ENCODE data around the gene A1CF. TPM values are rescaled to one million over a fixed set of nuclear protein-coding genes. Genes with fewer than 3 reads are reported as not detected.
"Not testable (repeated sequence)": the region's sequence is repeated elsewhere in the genome, so short reads cannot be mapped to it uniquely, and the experiment has no call there.

Gene A1CF
- total and polyA plus RNA-seq, 10 donors: under 0.01 TPM; not detected in 9

DNA sequence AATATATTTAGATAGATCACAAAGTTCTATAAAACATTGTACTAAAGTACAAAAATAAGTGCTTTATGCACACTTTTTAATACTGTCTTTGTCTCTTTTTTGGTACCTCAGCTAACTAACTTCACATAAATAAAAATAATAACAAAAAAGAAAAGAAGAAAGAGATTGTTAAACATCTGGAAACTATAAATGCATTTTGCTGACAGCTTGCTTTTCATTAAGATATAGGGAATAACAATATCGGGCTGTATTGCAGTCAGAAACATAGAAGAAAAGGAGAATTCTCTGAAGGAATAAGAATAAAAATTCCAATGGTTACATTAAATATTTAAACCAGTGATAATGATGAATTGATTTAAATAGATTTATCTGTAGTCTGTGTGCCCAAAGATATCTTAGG, 85.8 kb downstream of the A1CF start:
- Histone ChIP-seq H3K27me3 (replicated peaks in 1 of 7) (no peaks in the 10 kb centered on the region), H3K4me1 (no peaks in the 10 kb centered on the region), H3K36me3 (no peaks in the 10 kb centered on the region), H3K9me3 (no peaks in the 10 kb centered on the region), H3K4me3 (no peak overlapping the region), H3K27ac (no peak overlapping the region)
- WGBS, 5 donors: 85 to 98% (median 91%) methylated on average over 1 of the region's 1 CpG
- no peak for DNase-seq
- no peak for TF ChIP-seq POLR2AphosphoS5 (IDR thresholded peaks at IDR 0.05)
- intact Hi-C loops (cut with DNase I; ENCODE audit: low total_unique reads): no loop called here

DNA sequence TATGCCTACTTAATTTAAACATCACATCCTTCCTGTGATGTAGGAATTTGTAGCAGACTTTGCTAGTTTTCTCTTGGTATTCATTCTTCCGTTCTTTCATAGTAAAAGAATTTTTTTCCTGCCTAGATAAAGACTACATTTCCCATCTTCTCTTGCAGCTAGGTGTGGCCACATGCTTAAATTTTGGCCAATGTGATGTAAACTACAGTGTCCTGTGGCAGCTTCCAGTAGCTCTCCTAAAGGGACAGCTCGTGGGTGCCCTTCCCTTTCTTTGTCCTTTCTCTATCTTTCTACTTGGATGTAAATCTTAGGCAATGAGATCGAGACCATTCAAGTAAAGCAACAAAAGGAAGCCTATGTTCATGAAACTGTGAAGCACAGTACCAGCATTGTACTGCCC, 87.1 kb downstream of the A1CF start:
- Histone ChIP-seq H3K4me1 (no peaks in the 10 kb centered on the region), H3K27ac (no peak overlapping the region), H3K4me3 (no peak overlapping the region), H3K9me3 (no peaks in the 10 kb centered on the region), H3K36me3 (no peaks in the 10 kb centered on the region), H3K27me3 (replicated peaks in 1 of 7) (peaks cover 0 to 4% (median 0%) of the 10 kb centered on the region in 7 donors)
- TF ChIP-seq POLR2AphosphoS5 (IDR thresholded peaks at IDR 0.05) (no peak), POLR2A (IDR thresholded peaks at IDR 0.05) (no peak)
- intact Hi-C loops (cut with DNase I; ENCODE audit: low total_unique reads): no loop called here
- WGBS, 5 donors: 68 to 79% (median 75%) methylated on average over 3 of the region's 3 CpGs
- no peak for DNase-seq

DNA sequence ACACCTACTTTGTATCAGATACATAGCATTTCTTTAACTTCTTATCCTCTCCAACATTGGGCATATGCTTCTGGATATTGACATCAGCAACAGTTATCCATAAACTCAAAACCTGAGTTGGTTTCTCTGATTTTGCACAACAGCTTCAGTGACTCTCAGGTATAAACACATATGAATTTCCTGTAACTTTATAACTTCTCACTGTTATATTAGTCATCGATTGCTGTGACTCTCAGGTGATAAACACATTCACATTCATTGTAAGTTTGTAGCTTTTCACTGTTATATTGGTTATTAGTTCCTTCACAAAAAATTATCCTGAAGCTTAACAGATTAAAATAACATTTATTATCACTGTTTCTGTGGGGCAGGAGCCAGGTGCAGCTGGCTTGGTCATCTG, 88.7 kb downstream of the A1CF start:
- DNase-seq: no peak
- Histone ChIP-seq H3K36me3 (no peaks in the 10 kb centered on the region), H3K9me3 (no peaks in the 10 kb centered on the region), H3K4me1 (no peaks in the 10 kb centered on the region), H3K4me3 (no peak overlapping the region), H3K27ac (no peak overlapping the region), H3K27me3 (replicated peaks in 1 of 7) (peaks cover 0 to 4% (median 0%) of the 10 kb centered on the region in 7 donors)
- TF ChIP-seq POLR2A (IDR thresholded peaks at IDR 0.05): no peak
- TF ChIP-seq, protein P1, sequence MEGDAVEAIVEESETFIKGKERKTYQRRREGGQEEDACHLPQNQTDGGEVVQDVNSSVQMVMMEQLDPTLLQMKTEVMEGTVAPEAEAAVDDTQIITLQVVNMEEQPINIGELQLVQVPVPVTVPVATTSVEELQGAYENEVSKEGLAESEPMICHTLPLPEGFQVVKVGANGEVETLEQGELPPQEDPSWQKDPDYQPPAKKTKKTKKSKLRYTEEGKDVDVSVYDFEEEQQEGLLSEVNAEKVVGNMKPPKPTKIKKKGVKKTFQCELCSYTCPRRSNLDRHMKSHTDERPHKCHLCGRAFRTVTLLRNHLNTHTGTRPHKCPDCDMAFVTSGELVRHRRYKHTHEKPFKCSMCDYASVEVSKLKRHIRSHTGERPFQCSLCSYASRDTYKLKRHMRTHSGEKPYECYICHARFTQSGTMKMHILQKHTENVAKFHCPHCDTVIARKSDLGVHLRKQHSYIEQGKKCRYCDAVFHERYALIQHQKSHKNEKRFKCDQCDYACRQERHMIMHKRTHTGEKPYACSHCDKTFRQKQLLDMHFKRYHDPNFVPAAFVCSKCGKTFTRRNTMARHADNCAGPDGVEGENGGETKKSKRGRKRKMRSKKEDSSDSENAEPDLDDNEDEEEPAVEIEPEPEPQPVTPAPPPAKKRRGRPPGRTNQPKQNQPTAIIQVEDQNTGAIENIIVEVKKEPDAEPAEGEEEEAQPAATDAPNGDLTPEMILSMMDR (IDR thresholded peaks at IDR 0.05 in 8 of 11, conservative IDR thresholded peaks at IDR 0.05 in 3 of 11): no peak
- no peak for TF ChIP-seq POLR2AphosphoS5 (IDR thresholded peaks at IDR 0.05)
- intact Hi-C loops (cut with DNase I; ENCODE audit: low total_unique reads): no loop called here
- 89 to 94% (median 92%) methylated on average over 1 of the region's 1 CpG for WGBS, 5 donors

DNA sequence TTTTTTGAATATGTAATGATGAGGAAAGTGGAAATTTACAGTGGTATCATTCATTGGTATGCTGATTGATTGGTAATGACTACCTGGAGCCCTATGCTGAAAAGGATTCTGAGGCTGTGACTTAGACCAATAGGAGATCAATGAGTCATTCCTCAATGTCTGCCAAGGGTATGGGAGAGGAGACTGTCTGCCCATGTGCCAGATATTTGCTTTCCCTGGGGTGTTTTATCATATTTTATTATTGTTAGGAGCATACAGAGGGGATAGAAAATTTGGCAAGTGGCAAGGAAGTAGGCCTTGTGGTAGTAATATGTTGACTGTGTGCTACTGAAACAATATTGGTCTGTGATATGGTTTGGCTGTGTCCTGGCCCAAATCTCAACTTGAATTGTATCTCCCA, 90.9 kb downstream of the A1CF start:
- Histone ChIP-seq H3K27ac (no peak overlapping the region), H3K9me3 (no peaks in the 10 kb centered on the region), H3K36me3 (no peaks in the 10 kb centered on the region), H3K4me3 (no peak overlapping the region), H3K27me3 (replicated peaks in 1 of 7) (peaks cover 0 to 4% (median 0%) of the 10 kb centered on the region in 7 donors), H3K4me1 (no peaks in the 10 kb centered on the region)
- DNase-seq: no peak
- intact Hi-C loops (cut with DNase I; ENCODE audit: low total_unique reads): no loop called here
- TF ChIP-seq POLR2AphosphoS5 (IDR thresholded peaks at IDR 0.05): no peak

DNA sequence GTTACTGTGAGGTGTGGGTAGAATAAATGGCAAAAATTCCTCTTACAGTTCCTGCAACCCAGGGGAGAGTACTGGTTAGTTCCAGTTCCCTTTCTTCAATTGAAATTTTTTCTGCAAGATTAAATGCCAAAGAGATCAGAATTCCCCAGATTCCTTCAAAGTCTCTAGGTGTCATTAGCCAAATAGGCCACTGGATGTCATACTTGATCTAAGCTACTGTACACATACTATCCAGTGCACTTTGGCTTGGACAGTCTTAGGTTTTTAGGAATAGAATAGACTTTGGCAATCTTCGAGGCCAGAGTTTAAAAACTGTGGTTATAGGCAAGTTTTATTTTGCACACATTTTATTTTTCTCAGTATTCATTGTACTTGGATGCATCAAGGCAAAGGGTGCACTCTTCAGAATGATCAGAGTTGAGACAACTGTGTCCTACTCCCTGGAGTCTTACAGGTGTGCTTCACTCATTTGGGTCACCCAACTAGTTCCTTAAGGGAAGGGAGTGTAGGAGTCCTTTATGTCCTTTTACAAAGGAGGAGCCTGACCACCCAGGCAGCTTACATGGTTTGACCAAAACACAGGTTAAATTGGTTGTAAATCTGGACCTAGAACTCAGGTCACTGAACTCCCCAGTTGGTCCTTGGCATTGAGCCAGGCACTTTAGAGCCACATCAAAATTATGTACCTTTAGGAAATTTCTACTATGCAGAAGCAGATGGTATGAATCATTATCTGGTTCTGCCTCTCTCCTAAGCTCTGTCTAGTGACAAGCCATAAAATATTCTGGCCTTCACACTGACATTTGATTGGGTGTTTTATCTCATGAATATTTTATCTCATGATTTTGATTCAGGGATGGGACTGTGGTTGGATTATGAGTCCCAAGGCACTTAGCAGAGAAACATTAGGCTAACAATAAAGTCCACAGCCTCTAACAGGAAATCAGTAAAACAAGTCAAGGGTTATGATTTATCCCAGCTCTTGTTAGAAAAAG, 96.2 kb downstream of the A1CF start:
- no peak for DNase-seq
- 40 to 69% (median 58%) methylated on average over 1 of the region's 1 CpG for WGBS, 5 donors
- H3K4me3 ChIP-seq: no peak overlapping the region
- H3K27me3 ChIP-seq (replicated peaks in 1 of 7): peaks cover 0 to 9% (median 0%) of the 10 kb centered on the region in 7 donors
- no peaks in the 10 kb centered on the region for H3K36me3 ChIP-seq
- H3K27ac ChIP-seq: no peak overlapping the region
- intact Hi-C loops (cut with DNase I; ENCODE audit: low total_unique reads): no loop called here
- TF ChIP-seq POLR2AphosphoS5 (IDR thresholded peaks at IDR 0.05) (no peak), POLR2A (IDR thresholded peaks at IDR 0.05) (no peak)
- TF ChIP-seq, protein P1 (IDR thresholded peaks at IDR 0.05 in 8 of 11, conservative IDR thresholded peaks at IDR 0.05 in 3 of 11): no peak
- H3K4me1 ChIP-seq: no peaks in the 10 kb centered on the region
- H3K9me3 ChIP-seq: no peaks in the 10 kb centered on the region

DNA sequence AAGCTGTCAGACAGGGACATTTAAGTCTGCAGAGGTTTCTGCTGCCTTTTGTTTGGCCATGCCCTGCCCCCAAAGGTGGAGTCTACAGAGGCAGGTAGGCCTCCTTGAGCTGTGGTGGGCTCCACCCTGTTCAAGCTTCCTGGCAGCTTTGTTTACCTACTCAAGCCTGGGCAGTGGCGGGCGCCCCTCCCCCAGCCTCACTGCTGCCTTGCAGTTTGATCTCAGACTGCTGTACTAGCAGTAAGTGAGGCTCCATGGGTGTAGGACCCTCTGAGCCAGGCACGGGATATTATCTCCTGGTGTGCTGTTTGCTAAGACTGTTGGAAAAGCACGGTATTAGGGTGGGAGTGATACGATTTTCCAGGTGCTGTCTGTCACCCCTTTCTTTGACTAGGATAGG, 97.5 kb downstream of the A1CF start:
- DNase-seq; H3K4me1 ChIP-seq; H3K27ac ChIP-seq; H3K36me3 ChIP-seq; H3K4me3 ChIP-seq; H3K9me3 ChIP-seq; intact Hi-C loops (cut with DNase I; ENCODE audit: low total_unique reads); H3K27me3 ChIP-seq (replicated peaks in 1 of 7): not testable (repeated sequence)
- WGBS, 5 donors: 57 to 81% (median 69%) methylated on average over 4 to 5 of the region's 5 CpGs

DNA sequence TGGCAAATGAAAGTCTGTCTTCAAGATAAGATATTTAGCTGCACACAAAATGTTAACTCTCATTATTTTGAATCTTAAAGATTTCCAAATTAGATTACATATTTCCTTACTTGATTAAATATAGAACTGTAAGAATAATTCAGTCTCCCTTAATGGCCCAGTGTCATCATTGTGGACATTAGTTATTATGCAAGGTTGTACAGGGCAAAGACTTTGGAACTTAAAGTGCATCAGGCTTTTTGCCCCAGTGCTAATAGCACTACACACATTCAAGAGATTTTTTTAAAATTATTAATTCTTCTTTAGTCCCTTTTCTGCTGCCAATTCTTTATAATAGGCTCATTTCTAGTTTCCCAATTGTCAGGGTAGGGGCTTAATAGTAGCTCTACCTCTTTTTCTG, 103.4 kb downstream of the A1CF start:
- intact Hi-C loops (cut with DNase I; ENCODE audit: low total_unique reads): not testable (repeated sequence)

DNA sequence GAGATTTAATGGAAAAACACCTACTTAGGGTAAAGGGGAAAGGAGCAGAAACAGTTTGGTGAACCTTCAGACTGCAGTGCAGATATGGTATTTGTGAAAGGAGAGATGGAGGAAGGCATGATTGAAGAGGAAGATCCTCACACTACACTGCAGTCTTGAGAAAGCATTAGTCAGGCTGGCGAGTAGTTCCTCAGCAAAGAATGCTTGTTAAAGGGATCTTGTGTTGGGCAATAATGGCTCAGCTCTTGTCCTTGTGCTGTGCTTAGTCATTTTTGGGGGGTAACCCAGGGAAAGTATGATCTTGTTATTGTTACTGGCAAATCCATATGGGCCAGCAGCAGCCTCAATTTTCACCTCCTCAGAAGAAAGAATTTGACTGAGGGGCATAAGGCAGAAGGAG, 105.4 kb downstream of the A1CF start:
- H3K27ac ChIP-seq; H3K4me3 ChIP-seq; H3K27me3 ChIP-seq (replicated peaks in 1 of 7); intact Hi-C loops (cut with DNase I; ENCODE audit: low total_unique reads); DNase-seq; H3K36me3 ChIP-seq; H3K9me3 ChIP-seq; H3K4me1 ChIP-seq: not testable (repeated sequence)
- WGBS, 5 donors: 45 to 95% (median 53%) methylated on average over 1 of the region's 1 CpG

More for the DNA sequence above, 103.4 kb downstream of the A1CF start:
- not testable (repeated sequence) for H3K4me3 ChIP-seq; H3K27ac ChIP-seq; DNase-seq; H3K36me3 ChIP-seq; H3K9me3 ChIP-seq; H3K27me3 ChIP-seq (replicated peaks in 1 of 7); H3K4me1 ChIP-seq

DNA sequence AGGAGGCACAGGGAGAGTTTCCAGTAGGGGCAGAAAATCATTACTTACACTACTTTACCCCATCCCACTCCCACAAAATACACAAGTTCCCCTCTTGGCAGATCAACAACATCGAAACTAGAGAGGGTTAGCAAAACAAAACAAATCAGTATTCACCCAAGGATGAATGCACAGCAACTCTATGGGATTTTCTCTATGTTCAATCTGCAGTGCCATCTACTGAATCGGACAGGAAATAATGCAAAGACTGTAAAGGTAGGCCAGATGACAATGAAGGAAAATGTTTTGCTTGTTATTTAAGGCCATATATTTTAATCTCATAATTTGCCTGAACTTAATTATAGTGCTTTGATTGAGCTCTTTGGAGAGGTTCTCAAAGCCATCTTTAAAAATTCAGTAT, 110.6 kb downstream of the A1CF start:
- DNase-seq; intact Hi-C loops (cut with DNase I; ENCODE audit: low total_unique reads); H3K36me3 ChIP-seq; H3K9me3 ChIP-seq; H3K4me3 ChIP-seq; H3K27me3 ChIP-seq (replicated peaks in 1 of 7); H3K4me1 ChIP-seq; H3K27ac ChIP-seq: not testable (repeated sequence)
- 59 to 83% (median 66%) methylated on average over 2 of the region's 2 CpGs for WGBS, 5 donors
